T47D (cell line): ENCODE results near the gene LUZP1.
"Not testable (repeated sequence)": the region's sequence is repeated elsewhere in the genome, so short reads cannot be mapped to it uniquely, and the experiment has no call there.

Experiments
- DNase-seq, 2 experiments: peaks; one replicate each; pipeline versions ENCODE4 v3.0.0 to v3.0.0-alpha.2; 2011 to 2012; ENCODE audit warnings: low read depth in 1 of 2, low spot score in 1 of 2
- JUND ChIP-seq: IDR thresholded peaks from 2 replicates; pipeline ENCODE4 v1.6.1; 2012; ENCODE audit warnings: low read depth
- in situ Hi-C: cut with HindIII; loops from 2 replicates; pipeline ENCODE4 v1.10.0; 2016; ENCODE audit warnings: low sequenced_read_pairs, low pct_unique_long_range_greater_than_20kb

Gene LUZP1

GRCh38 chr1:23202263-23202749 is 33.6 kb upstream of the LUZP1 start:
- in situ Hi-C loops: no loop called here

GRCh38 chr1:23200883-23201282 is 32.2 kb upstream of the LUZP1 start:
- DNase-seq: no peak
- in situ Hi-C loops: no loop called here
- no peak for TF ChIP-seq JUND

More at GRCh38 chr1:23202263-23202749, 33.6 kb upstream of the LUZP1 start:
- TF ChIP-seq JUND: no peak
- DNase-seq: no peak

DNA sequence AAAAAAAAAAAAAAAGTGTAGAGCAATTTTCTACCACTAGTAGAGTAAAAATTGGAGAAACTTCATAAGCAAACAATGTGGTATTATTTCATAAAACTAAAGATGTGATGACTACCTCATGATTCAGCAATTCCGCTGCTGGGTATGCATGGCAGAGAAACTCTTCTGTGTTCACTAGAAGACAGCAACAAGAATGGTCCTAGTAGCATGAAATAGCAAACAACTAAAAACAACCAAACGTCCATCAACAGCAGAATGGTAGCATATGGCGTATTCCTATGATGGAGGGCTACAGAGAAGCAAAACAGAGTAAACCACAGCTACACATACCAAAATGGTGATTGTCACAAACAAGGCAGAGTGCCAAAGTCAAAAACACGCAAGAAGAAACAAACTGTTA is 29.7 kb upstream of the LUZP1 start:
- DNase-seq: no peak
- in situ Hi-C loops: no loop called here
- TF ChIP-seq JUND: no peak

DNA sequence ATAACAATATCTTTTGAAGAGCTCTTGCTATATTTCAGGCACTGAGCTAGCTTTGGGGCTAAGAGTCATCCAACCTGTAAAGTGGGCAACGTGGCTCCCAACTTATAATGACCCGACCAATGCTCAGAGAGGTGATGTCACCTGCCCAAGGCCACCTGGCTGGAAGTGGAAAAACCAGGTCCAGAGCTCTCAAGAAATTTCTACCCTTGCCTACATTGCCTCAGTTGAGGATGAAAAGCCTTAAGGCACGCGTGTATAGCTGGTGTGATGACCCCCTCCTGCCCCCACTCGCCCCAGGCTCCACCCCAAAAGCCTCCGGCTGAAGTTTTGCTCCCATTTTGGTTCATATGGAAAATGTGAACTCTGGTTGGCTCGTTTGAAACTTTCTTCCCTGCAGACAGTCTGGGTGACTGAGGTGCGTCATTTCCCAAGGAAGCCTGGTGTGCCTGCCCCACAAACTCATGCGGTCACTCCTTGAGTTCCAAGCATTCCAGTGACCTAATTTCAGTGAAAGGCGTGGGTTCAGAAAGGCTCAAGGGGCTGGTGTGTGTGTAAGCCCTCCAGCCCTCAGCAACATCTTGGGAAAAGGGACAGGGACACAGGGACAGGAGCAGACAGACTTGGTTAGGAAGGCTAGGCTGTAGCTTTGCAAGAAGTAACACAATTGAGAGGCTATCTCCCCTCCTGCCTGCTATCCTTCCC is 28.1 kb upstream of the LUZP1 start:
- in situ Hi-C loops: no loop called here
- peak; percentile 33 to 76 for DNase-seq
- TF ChIP-seq JUND: peak; percentile 12; the same call in 1 of the 2 replicates

DNA sequence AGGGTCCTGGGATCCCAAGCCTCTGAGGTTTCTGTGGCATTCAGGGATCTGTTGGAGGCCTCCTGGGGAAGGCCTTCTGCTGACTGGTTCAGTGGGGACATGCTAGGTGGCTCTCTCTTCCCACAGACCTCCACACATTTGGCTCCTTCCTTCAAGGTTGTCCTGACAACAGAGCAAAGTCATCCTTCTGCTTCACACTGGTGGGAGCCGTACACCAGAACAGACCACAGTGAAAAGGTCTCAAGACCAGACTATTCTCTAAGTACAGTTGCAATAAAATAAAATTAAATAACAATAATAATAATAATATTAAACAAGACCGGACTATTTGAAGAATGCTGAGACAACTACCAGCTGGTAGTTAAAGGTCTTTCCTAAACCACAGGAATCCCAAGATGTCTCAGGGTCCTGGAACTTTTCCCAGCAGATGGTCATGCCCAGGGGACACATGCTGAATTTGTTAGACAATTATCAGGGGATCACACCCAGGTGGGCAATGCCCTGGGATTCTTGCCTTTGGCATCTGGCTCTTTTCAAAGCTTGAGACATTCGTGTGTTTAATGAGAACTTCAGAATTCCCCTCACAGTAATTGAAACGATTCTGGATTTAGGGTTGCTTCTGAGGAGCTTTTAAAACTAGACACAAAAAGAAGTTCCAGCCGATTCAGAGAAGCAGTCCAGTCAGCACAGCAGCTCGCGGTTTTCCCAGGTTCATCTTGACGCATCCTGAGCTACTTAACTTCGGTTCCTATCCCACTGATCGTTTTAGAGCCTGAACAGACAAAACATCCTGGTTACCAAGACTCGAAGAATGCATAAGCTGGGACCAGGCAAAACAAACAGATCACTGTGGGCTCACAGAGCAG is 25.7 kb upstream of the LUZP1 start:
- TF ChIP-seq JUND: no peak
- DNase-seq: no peak
- in situ Hi-C loops: no loop called here

DNA sequence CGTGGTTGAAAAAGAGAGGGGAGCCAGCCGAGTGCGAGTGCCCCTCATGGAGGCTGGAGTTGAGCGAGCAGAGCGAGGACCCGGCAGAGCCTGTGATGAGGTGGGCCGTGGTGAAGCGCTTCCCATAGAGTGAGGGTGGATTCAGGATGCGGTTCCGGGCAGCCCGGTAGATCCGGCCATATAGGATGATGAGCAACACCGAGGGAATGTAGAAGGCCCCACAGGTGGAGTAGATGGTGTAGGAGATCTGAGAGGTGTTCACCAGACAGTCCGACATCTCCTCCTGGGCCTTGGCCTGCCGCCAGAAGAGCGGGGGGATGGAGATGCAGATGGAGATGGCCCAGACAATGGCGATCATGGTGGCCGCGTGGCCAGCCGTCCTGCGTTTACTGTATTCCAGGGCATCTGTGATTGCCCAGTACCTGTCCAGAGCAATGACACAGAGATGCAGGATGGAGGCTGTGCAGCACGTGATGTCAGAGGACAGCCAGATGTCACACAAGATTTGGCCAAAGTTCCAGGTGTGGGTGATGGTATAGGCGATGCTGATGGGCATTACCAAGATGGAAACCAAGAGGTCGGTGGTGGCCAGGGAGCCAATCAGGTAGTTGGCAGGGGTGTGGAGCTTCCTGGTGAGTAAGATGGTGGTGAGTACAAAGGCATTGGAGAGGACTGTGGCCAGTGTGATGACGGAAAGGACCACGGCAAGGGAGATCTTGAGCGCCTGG is 24.9 kb upstream of the LUZP1 start:
- in situ Hi-C loops: no loop called here
- TF ChIP-seq JUND: no peak
- DNase-seq: no peak

DNA sequence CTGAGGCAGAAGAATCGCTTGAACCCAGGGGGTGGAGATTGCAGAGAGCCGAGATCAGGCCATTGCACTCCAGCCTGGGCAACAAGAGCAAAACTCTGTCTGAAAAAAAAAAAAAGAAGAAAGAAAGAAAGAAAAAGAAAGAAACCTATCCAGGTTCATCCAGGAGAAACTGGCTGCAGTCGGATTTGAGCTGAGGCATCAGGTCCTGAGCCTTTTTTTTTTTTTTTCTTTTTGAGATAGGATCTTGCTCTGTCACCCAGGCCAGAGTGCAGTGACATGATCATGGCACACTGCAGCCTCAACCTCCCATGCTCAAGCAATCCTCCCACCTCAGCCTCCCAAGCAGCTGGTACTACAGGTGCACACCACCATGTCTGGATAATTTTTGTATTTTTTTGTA is 22.5 kb upstream of the LUZP1 start:
- TF ChIP-seq JUND: no peak
- DNase-seq: no peak
- in situ Hi-C loops: no loop called here

- in situ Hi-C loops, DNase-seq: not testable (repeated sequence)
These were observed 20.3 kb upstream of the LUZP1 start for GRCh38 chr1:23188936-23189452.

DNA sequence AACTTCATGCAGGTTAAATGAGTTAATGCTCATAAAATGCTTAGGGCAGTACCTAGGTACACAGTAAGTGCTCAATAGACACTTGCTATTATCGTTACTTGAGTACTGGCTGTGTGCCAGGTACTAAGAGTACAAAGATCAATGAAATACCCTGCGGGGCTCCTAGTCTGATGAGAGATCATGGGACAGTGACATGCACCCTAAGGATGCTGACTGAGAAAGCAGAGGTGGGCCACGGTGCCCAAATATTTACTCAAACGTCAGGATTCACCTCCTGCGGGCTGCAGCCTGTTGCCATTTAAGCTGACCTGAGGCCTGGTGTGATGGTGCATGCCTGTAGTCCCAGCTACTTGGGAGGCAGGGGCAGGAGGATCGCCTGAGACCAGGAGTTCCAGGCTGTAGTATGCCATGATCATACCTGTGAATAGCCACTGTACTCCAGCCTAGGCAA is 19.8 kb upstream of the LUZP1 start:
- TF ChIP-seq JUND: no peak
- no peak for DNase-seq
- in situ Hi-C loops: no loop called here

GRCh38 chr1:23187637-23188036 is 19.0 kb upstream of the LUZP1 start:
- TF ChIP-seq JUND: no peak
- DNase-seq: no peak
- in situ Hi-C loops: no loop called here

DNA sequence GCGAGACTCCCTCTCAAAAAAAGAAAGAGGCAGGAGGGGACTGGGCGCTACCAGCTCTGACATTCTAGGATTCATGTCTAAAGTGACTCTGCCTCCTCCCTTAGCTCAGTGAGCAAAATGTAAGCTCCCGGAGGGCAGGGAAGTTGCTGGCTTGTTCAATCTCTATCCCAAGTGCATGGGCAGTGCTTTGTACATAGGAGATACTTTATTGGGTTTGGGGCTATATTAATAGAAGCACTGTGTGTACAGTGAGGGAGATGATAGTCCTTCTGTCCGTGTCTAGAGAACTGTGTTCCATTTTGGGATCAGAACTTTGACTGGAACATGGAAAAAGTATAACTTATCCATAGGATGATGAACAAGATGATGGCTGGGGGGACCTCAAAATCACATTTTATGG is 16.7 kb upstream of the LUZP1 start:
- in situ Hi-C loops: no loop called here
- TF ChIP-seq JUND: no peak
- DNase-seq: no peak

- TF ChIP-seq JUND: no peak
- DNase-seq: peak in 1 of 2 experiments; percentile 42
- in situ Hi-C loops: no loop called here
These were observed 15.7 kb upstream of the LUZP1 start for GRCh38 chr1:23184212-23184934.
